Body of pancreas (tissue), 4 donors: ENCODE data around the gene SLMAP. TPM values are rescaled to one million over a fixed set of nuclear protein-coding genes. Genes with fewer than 3 reads are reported as not detected.

Experiments used
- ATAC-seq: fragments of 150-250 bp; one replicate; pipeline ENCODE4 v1.9.1; 2016
- DNase-seq, 4 donors: peaks; one replicate each; pipeline ENCODE4 v3.0.0-alpha.2; 2019
- H3K27ac ChIP-seq, 4 donors: fragments of 200-600 bp; sonication (generic); 1 replicate in 3 of 4; 2 replicates in 1 of 4; pipeline versions ENCODE4 v1.5.1 to v1.6.1; 2016 to 2019; ENCODE audit warnings: mild to moderate bottlenecking in 1 of 4, mixed read lengths in 1 of 4, moderate library complexity in 1 of 4
- H3K27me3 ChIP-seq, 2 donors: fragments of 200-600 bp; sonication (generic); one replicate each; pipeline ENCODE4 v1.6.0; 2016; ENCODE audit warnings: mild to moderate bottlenecking in 1 of 2
- H3K36me3 ChIP-seq, 2 donors: fragments of 200-600 bp; sonication (generic); replicated peaks in 1 of 2; 2 replicates each; pipeline ENCODE4 v1.5.1; 2016; ENCODE audit warnings: low read depth in 2 of 2; ENCODE audit not compliant: insufficient read depth in 1 of 2
- H3K4me1 ChIP-seq: fragments of 200-600 bp; sonication (generic); one replicate; pipeline ENCODE4 v1.6.0; 2016
- H3K4me3 ChIP-seq, 2 donors: fragments of 200-600 bp; sonication (generic); 1 replicate in 1 of 2; 2 replicates in 1 of 2; pipeline ENCODE4 v1.5.1; 2016 to 2019
- H3K9me3 ChIP-seq, 3 donors: fragments of 200-600 bp; sonication (generic); 1 replicate in 2 of 3; 2 replicates in 1 of 3; pipeline ENCODE4 v1.5.1; 2016
- CTCF ChIP-seq, 7 experiments: fragments of 450-650 bp in 4 of 7; fragments of 200-600 bp in 3 of 7; sonication (generic) in 3 of 7; IDR thresholded peaks; one replicate each; pipeline ENCODE4 v1.5.1; 2016 to 2019; ENCODE audit warnings: antibody characterized with exemption in 7 of 7
- POLR2A ChIP-seq, 3 donors: fragments of 450-650 bp; IDR thresholded peaks; one replicate each; pipeline ENCODE4 v1.6.1; 2016; ENCODE audit warnings: antibody characterized with exemption in 3 of 3, mild to moderate bottlenecking in 2 of 3
- WGBS, 2 donors: methylation state at CpG; one replicate each; pipeline ENCODE4 v1.1.5; 2017; 5-methylcytosine and 5-hydroxymethylcytosine counted together
- intact Hi-C: fragments of 100-400 bp; cut with DNase I; formaldehyde crosslinking; loops from one replicate; pipeline ENCODE4 v1.15.1; 2023
- total RNA-seq, 2 donors: library from RNA; depleted of rRNA; stranded (reverse); fragments of >200 nt; gene quantifications; one replicate each; pipeline ENCODE4 v1.1.0, GENCODE V29; 2016

SLMAP gene
- total RNA-seq, 2 donors from 2014 or later: 36.6 TPM

GRCh38 chr3:57942872-57943283 lies 186.8 kb downstream of the SLMAP start:
- TF ChIP-seq CTCF (IDR thresholded peaks at IDR 0.05): no peak
- no peak for TF ChIP-seq POLR2A (IDR thresholded peaks at IDR 0.05)
- Histone ChIP-seq H3K4me3 (no peak overlapping the region), H3K27me3 (no peaks in the 10 kb centered on the region), H3K27ac (peak overlapping the region in 3 of 4 donors; percentile 17 to 51 (median 42)), H3K36me3 (no peaks in the 10 kb centered on the region), H3K9me3 (no peaks in the 10 kb centered on the region), H3K4me1 (peaks cover 21% of the 10 kb centered on the region)
- intact Hi-C loops: no loop called here
- DNase-seq (peak; percentile 71 to 87 (median 84)), ATAC-seq (peak; percentile 86)
- WGBS, 2 donors: 28 to 36% methylated on average over 4 of the region's 4 CpGs

GRCh38 chr3:57943525-57944495 lies 187.7 kb downstream of the SLMAP start:
- Histone ChIP-seq H3K4me3 (no peak overlapping the region), H3K27ac (peak overlapping the region in 3 of 4 donors; percentile 17 to 51 (median 42)), H3K27me3 (no peaks in the 10 kb centered on the region), H3K36me3 (no peaks in the 10 kb centered on the region), H3K9me3 (no peaks in the 10 kb centered on the region), H3K4me1 (peaks cover 29% of the 10 kb centered on the region)
- WGBS, 2 donors: 81 to 86% methylated on average over 8 of the region's 8 CpGs
- TF ChIP-seq CTCF (IDR thresholded peaks at IDR 0.05): no peak
- no peak for TF ChIP-seq POLR2A (IDR thresholded peaks at IDR 0.05)
- ATAC-seq (no peak), DNase-seq (no peak)
- intact Hi-C loops: no loop called here

GRCh38 chr3:57946970-57947381 lies 190.9 kb downstream of the SLMAP start:
- WGBS, 2 donors: 55 to 56% methylated on average over 5 of the region's 5 CpGs
- Histone ChIP-seq H3K27me3 (no peaks in the 10 kb centered on the region), H3K4me1 (peaks cover 57% of the 10 kb centered on the region), H3K36me3 (no peaks in the 10 kb centered on the region), H3K27ac (no peak overlapping the region), H3K9me3 (no peaks in the 10 kb centered on the region), H3K4me3 (no peak overlapping the region)
- no peak for ATAC-seq
- no peak for DNase-seq
- TF ChIP-seq POLR2A (IDR thresholded peaks at IDR 0.05) (no peak), CTCF (IDR thresholded peaks at IDR 0.05) (no peak)
- intact Hi-C loops: no loop called here

- Histone ChIP-seq H3K36me3 (no peaks in the 10 kb centered on the region), H3K27me3 (no peaks in the 10 kb centered on the region), H3K9me3 (no peaks in the 10 kb centered on the region), H3K4me3 (no peak overlapping the region), H3K4me1 (peaks cover 51% of the 10 kb centered on the region), H3K27ac (peak overlapping the region in 3 of 4 donors; percentile 54 to 68 (median 67))
- TF ChIP-seq POLR2A (IDR thresholded peaks at IDR 0.05) (no peak), CTCF (IDR thresholded peaks at IDR 0.05) (no peak)
- DNase-seq: no peak
- ATAC-seq: no peak
- intact Hi-C loops: no loop called here
- 60 to 65% methylated on average over 12 of the region's 12 CpGs for WGBS, 2 donors
These were observed 192.1 kb downstream of the SLMAP start for GRCh38 chr3:57948080-57948671.
